Progenitor cell of endocrine pancreas (in vitro differentiated cells): ENCODE results near the gene DHRS9. TPM values are rescaled to one million over a fixed set of nuclear protein-coding genes. Genes with fewer than 3 reads are reported as not detected.
"Not testable (repeated sequence)": the region's sequence is repeated elsewhere in the genome, so short reads cannot be mapped to it uniquely, and the experiment has no call there.

Experiments used
- DNase-seq: peaks from one replicate; pipeline ENCODE4 v3.0.0; 2021; ENCODE audit warnings: low spot score; ENCODE audit not compliant: unreplicated experiment
- H3K27ac Mint-ChIP-seq: 2 replicates; pipeline ENCODE4 v1.8.0; 2021; ENCODE audit warnings: mild to moderate bottlenecking, moderate library complexity, mixed read lengths
- H3K27me3 Mint-ChIP-seq: 2 replicates; pipeline ENCODE4 v1.8.0; 2021; ENCODE audit warnings: mixed read lengths
- H3K36me3 Mint-ChIP-seq: 2 replicates; pipeline ENCODE4 v1.8.0; 2022; ENCODE audit warnings: mixed read lengths; ENCODE audit not compliant: insufficient read depth
- H3K4me1 Mint-ChIP-seq: 2 replicates; pipeline ENCODE4 v1.8.0; 2021; ENCODE audit warnings: low read depth, mixed read lengths
- H3K4me3 Mint-ChIP-seq: 2 replicates; pipeline ENCODE4 v1.8.0; 2021; ENCODE audit warnings: low read depth, mild to moderate bottlenecking, moderate library complexity, mixed read lengths
- H3K9me3 Mint-ChIP-seq: 2 replicates; pipeline ENCODE4 v1.8.0; 2021; ENCODE audit warnings: low read depth, mixed read lengths
- CTCF ChIP-seq: fragments of 200-600 bp; sonication (generic); IDR thresholded peaks from one replicate; pipeline ENCODE4 v1.5.0; 2021; ENCODE audit warnings: antibody characterized with exemption, mild to moderate bottlenecking; ENCODE audit not compliant: unreplicated experiment
- total RNA-seq: library from RNA; stranded (reverse); gene quantifications from 2 replicates; pipeline ENCODE4 v1.2.1, GENCODE V29; 2021

The DHRS9 gene
- total RNA-seq, 1 donor from 2014 or later, result not detected

- Mint-ChIP-seq H3K36me3 (peaks cover 3% of the 10 kb centered on the region), H3K4me1 (peaks cover 2% of the 10 kb centered on the region)
- TF ChIP-seq CTCF, result no peak
Observed at GRCh38 chr2:169119851-169120250, 50.5 kb downstream of the DHRS9 start.

GRCh38 chr2:169129703-169130243, 60.4 kb downstream of the DHRS9 start:
- Mint-ChIP-seq H3K9me3 (no peaks in the 10 kb centered on the region), H3K4me3 (no peak overlapping the region), H3K27me3 (no peaks in the 10 kb centered on the region), H3K36me3 (peaks cover 3% of the 10 kb centered on the region), H3K27ac (no peak overlapping the region), H3K4me1 (no peaks in the 10 kb centered on the region)
- TF ChIP-seq CTCF, result no peak
- DNase-seq, result no peak

More at GRCh38 chr2:169119851-169120250, 50.5 kb downstream of the DHRS9 start:
- DNase-seq, result no peak
- Mint-ChIP-seq H3K4me3 (no peak overlapping the region), H3K27me3 (peaks cover 5% of the 10 kb centered on the region), H3K9me3 (peaks cover 9% of the 10 kb centered on the region), H3K27ac (no peak overlapping the region)

GRCh38 chr2:169131587-169132512, 62.5 kb downstream of the DHRS9 start:
- Mint-ChIP-seq H3K27me3 (no peaks in the 10 kb centered on the region), H3K9me3 (no peaks in the 10 kb centered on the region), H3K4me1 (no peaks in the 10 kb centered on the region), H3K36me3 (peaks cover 3% of the 10 kb centered on the region), H3K27ac (no peak overlapping the region), H3K4me3 (no peak overlapping the region)
- TF ChIP-seq CTCF, result peak; percentile 82
- DNase-seq, result no peak

GRCh38 chr2:169134272-169134671, 64.9 kb downstream of the DHRS9 start:
- H3K4me1 Mint-ChIP-seq, DNase-seq, H3K27me3 Mint-ChIP-seq, H3K9me3 Mint-ChIP-seq, H3K27ac Mint-ChIP-seq, H3K4me3 Mint-ChIP-seq: not testable (repeated sequence)
- peaks cover 11% of the 10 kb centered on the region for H3K36me3 Mint-ChIP-seq

- H3K4me1 Mint-ChIP-seq, H3K27me3 Mint-ChIP-seq, DNase-seq, H3K4me3 Mint-ChIP-seq, H3K27ac Mint-ChIP-seq, H3K9me3 Mint-ChIP-seq: not testable (repeated sequence)
- peaks cover 14% of the 10 kb centered on the region for H3K36me3 Mint-ChIP-seq
Observed at GRCh38 chr2:169136428-169136827, 67.1 kb downstream of the DHRS9 start.

- H3K27me3 Mint-ChIP-seq, result no peaks in the 10 kb centered on the region
- peaks cover 14% of the 10 kb centered on the region for H3K36me3 Mint-ChIP-seq
- H3K27ac Mint-ChIP-seq, result no peak overlapping the region
- H3K4me3 Mint-ChIP-seq, result no peak overlapping the region
- H3K9me3 Mint-ChIP-seq, result no peaks in the 10 kb centered on the region
- TF ChIP-seq CTCF, result no peak
- DNase-seq, result no peak
- peaks cover 8% of the 10 kb centered on the region for H3K4me1 Mint-ChIP-seq
Observed at GRCh38 chr2:169136885-169137534, 67.6 kb downstream of the DHRS9 start.
